Epithelial cell of esophagus (primary cell): ENCODE results near the gene JAZF1.

Source experiments
- DNase-seq: peaks from one replicate; pipeline ENCODE4 v3.0.0; 2010; ENCODE audit warnings: low read depth
- H3K4me3 ChIP-seq: 2 replicates; pipeline ENCODE4 v1.5.1; 2011; ENCODE audit warnings: mild to moderate bottlenecking, low read length, control low read depth
- TF ChIP-seq, protein P1 (sequence below): IDR thresholded peaks from 2 replicates; pipeline ENCODE4 v1.5.1; 2011; ENCODE audit warnings: low read depth, mild to moderate bottlenecking, low read length, control low read depth, inconsistent platforms; ENCODE audit not compliant: insufficient read depth; ENCODE audit errors: missing control alignments

Gene JAZF1

DNA sequence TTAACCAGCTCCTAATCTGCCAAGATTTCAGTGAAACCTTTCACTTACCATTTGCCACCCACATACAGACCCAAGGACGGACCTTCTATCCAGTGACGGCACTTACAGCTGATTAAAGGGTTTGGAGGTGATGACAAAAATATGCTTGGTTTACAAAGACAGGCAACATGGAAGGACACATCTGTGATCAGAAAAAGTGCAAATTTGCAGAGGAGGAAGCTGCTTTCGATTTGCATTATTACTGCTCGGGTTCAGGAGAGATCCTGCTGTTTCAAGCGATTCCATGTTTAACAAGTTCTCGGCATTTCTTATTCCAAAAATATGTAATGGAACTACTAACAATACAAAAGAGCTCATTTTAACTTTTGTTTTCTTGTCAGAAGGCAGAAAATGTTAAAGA, 109.0 kb downstream of the JAZF1 start:
- H3K4me3 ChIP-seq = no peak overlapping the region
- TF ChIP-seq, protein P1, sequence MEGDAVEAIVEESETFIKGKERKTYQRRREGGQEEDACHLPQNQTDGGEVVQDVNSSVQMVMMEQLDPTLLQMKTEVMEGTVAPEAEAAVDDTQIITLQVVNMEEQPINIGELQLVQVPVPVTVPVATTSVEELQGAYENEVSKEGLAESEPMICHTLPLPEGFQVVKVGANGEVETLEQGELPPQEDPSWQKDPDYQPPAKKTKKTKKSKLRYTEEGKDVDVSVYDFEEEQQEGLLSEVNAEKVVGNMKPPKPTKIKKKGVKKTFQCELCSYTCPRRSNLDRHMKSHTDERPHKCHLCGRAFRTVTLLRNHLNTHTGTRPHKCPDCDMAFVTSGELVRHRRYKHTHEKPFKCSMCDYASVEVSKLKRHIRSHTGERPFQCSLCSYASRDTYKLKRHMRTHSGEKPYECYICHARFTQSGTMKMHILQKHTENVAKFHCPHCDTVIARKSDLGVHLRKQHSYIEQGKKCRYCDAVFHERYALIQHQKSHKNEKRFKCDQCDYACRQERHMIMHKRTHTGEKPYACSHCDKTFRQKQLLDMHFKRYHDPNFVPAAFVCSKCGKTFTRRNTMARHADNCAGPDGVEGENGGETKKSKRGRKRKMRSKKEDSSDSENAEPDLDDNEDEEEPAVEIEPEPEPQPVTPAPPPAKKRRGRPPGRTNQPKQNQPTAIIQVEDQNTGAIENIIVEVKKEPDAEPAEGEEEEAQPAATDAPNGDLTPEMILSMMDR = no peak
- DNase-seq = no peak

DNA sequence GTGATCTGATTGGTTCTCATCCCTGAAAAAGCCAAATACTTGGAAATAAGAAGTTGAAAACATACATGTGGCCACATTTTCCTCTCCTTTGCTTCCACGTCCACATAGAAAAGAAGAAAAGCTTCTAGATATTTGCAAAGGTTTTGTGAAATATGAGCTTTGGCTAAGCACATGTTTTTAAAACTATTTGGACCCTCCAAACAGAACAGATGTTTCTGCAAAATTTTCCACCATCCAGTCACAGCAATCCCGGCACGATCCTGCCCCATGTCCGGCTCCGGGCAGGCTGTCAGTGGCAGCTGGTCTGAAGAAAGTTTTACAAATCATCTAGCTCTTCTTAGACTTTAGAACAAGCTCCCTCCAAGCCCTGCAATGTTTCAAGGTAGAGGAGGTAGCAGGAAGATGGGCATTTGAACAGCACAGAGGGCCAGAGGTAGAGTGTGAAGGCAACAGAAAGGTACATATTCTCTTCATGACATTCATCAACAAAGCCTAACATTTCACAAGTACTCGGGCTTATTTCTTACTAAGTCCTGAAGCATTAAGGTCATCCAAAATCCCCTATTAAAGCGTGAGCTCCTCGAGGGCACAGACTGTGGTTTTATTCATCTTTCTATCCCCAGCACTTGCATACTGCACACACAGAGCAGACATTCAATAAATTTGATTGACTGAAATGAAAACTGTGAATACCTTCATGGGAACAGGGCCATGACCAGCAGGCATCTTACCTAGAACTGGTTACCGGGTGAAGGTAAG, 110.1 kb downstream of the JAZF1 start:
- DNase-seq = no peak
- TF ChIP-seq, protein P1 = no peak
- H3K4me3 ChIP-seq = no peak overlapping the region

DNA sequence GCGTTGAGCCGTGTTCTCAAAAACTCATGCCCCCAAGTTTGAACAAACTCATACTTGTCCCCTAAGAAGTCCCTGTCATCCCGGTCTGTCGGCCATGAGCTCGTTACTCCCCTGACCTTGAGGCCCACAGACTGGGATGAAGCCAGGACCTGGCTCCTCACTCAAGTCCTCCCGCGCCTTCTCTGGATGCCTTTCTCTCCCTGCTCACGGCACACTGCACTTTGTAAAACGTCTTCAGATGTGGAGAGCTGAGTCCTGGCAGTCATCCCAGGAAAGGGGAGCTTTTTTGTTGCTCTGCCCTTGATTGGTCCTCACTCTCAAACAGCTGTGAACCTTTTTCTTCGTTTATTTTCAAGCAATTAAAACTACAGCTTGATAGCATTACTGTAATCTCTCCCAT, 110.8 kb downstream of the JAZF1 start:
- TF ChIP-seq, protein P1 = no peak
- H3K4me3 ChIP-seq = no peak overlapping the region
- no peak for DNase-seq

DNA sequence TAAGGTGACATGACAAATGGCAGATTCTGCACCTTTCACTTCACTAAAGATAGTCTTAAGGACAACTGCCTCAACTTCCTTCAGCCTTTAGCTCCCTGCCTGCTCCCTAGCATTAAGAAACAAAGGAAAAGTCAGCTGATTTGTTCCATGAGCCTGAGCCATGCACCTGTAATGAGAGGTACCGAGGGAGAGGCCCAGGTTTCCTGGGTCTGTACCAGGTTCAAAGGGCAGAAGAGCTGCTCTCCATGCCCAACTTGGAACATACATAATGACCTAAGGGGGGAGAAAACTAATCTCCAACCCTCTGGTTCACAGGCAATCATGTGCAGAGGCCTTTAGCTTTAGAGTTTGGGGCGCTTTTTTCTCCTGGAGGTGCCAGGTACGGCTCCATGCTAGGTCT, 111.2 kb downstream of the JAZF1 start:
- no peak for DNase-seq
- TF ChIP-seq, protein P1 = no peak
- H3K4me3 ChIP-seq = no peak overlapping the region

DNA sequence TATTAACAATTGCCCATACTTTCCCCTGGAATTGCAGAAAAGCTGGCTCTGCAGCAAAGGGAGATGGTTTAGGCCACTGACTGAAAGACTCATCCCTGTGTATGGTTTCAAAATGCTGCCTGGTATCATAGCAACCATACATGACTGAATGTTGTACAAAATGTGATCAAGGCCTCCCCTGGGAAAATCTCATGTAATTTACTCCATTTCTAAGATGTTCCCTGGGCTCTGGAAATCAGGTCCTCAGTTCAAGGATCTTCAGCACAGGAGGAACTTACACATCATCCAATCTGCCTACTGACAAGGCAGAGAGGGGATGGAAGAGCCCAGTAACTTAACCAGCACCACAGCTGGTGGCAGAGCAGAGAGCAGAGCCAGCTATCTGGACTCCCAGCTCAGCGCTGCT, 111.8 kb downstream of the JAZF1 start:
- peak; percentile 24 for DNase-seq
- H3K4me3 ChIP-seq = no peak overlapping the region
- TF ChIP-seq, protein P1 = no peak

DNA sequence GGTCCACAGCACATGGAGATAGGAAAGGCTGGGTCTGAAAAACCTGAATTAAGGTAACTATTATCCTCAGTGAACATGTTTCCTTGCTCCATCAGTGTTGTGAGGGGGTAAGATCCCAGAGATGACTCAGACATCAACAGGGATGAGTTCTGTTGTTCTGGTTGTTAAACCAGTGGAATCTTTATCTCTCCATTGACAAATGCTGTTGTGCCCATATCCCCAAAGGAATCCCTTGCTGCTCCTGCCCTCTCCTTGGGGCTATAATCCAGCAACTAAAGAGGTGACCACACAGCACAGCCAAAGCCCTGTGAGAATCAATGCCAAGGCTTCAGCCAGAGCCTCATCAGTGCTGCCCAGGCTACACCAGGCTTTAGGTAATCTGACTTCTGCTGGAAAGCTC, 113.4 kb downstream of the JAZF1 start:
- no peak overlapping the region for H3K4me3 ChIP-seq
- DNase-seq = no peak
- TF ChIP-seq, protein P1 = no peak

DNA sequence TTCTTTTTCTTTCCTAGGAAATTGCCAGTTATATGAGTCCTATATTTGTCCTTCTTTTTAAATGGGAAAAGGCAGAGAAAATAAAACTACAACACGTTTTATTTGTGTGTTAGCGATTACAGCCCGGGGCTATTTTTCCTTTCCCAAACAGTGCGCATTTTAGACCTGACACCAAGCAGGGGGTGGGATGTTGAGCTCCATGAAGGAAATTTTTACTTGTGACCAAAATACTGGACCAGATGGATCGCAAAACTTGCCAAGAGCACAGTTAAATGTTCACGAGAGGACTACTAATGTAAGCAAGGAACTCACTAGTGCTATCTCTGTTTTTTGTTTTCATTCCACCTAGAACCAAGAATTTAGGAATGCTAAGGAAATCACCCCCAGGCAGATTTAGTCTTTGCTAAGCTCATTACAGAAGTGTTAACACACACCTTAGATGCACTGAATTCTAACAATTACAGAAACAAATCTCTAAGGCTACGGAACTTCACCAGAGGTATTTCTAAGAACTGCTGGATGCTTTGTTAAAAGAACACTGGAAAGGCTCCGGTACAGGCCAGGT, 114.8 kb downstream of the JAZF1 start:
- no peak overlapping the region for H3K4me3 ChIP-seq
- TF ChIP-seq, protein P1 = no peak

More for the DNA sequence above, 114.8 kb downstream of the JAZF1 start:
- DNase-seq = no peak
